Stimulated activated CD8-positive, alpha-beta memory T cell treated with anti-CD3 and anti-CD28 coated beads, Interleukin-15, amount 100 ng/mL, for 48 hours (primary cell): ENCODE measurements around the gene KLHL13.
"Not testable (repeated sequence)": the region's sequence is repeated elsewhere in the genome, so short reads cannot be mapped to it uniquely, and the experiment has no call there.

Experiments
- DNase-seq, 2 donors: peaks; one replicate each; pipeline ENCODE4 v3.0.0-alpha.2; 2020; ENCODE audit warnings: low read depth in 2 of 2

KLHL13 gene

GRCh38 chrX:117992192-117992723 is 124.4 kb downstream of the KLHL13 start:
- no peak for DNase-seq

- no peak for DNase-seq
Measured at GRCh38 chrX:117990438-117990837, 126.2 kb downstream of the KLHL13 start.

- no peak for DNase-seq
Measured at GRCh38 chrX:117989512-117989911, 127.1 kb downstream of the KLHL13 start.

GRCh38 chrX:117987373-117987772 is 129.2 kb downstream of the KLHL13 start:
- no peak for DNase-seq

GRCh38 chrX:117985241-117985640 is 131.4 kb downstream of the KLHL13 start:
- DNase-seq, result no peak

- DNase-seq, result no peak
Measured at GRCh38 chrX:117982694-117983392, 133.8 kb downstream of the KLHL13 start.

GRCh38 chrX:117978402-117978801 is 138.2 kb downstream of the KLHL13 start:
- DNase-seq, result no peak

GRCh38 chrX:117977526-117977925 is 139.1 kb downstream of the KLHL13 start:
- no peak for DNase-seq

GRCh38 chrX:117973110-117973807 is 143.4 kb downstream of the KLHL13 start:
- no peak for DNase-seq

GRCh38 chrX:117972711-117973109 is 143.9 kb downstream of the KLHL13 start:
- no peak for DNase-seq

GRCh38 chrX:117969782-117970181 is 146.8 kb downstream of the KLHL13 start:
- DNase-seq, result no peak

- no peak for DNase-seq
Measured at GRCh38 chrX:117969328-117969727, 147.3 kb downstream of the KLHL13 start.

GRCh38 chrX:117959045-117959444 is 157.6 kb downstream of the KLHL13 start:
- DNase-seq, result no peak

- no peak for DNase-seq
Measured at GRCh38 chrX:117957128-117957527, 159.5 kb downstream of the KLHL13 start.

- DNase-seq, result not testable (repeated sequence)
Measured at GRCh38 chrX:117939296-117939695, 177.3 kb downstream of the KLHL13 start.

GRCh38 chrX:117936118-117936517 is 180.5 kb downstream of the KLHL13 start:
- no peak for DNase-seq

GRCh38 chrX:117930116-117930515 is 186.5 kb downstream of the KLHL13 start:
- DNase-seq, result not testable (repeated sequence)

- DNase-seq, result no peak
Measured at GRCh38 chrX:117919755-117920154, 196.9 kb downstream of the KLHL13 start.

- DNase-seq, result no peak
Measured at GRCh38 chrX:117910216-117910615, 206.4 kb downstream of the KLHL13 start.

GRCh38 chrX:117898226-117898625 is 218.4 kb downstream of the KLHL13 start:
- no peak for DNase-seq

GRCh38 chrX:117895418-117895817 is 221.2 kb downstream of the KLHL13 start:
- DNase-seq, result no peak

- no peak for DNase-seq
Measured at GRCh38 chrX:117892469-117892868, 224.1 kb downstream of the KLHL13 start.

GRCh38 chrX:117871796-117872195 is 244.8 kb downstream of the KLHL13 start:
- DNase-seq, result no peak
